Measurements from ENCODE around the gene SLC43A3. TPM values are rescaled to one million over a fixed set of nuclear protein-coding genes. Genes with fewer than 3 reads are reported as not detected.

The SLC43A3 gene
- total and polyA plus RNA-seq, 9 of the 15 experiments (the other 6 are each of a cell fraction or from before 2014, with no cell fraction given), result 63.7 to 281 (median 139) TPM

- peak; percentile 55; the same call in 1 of the 2 replicates for TF ChIP-seq REST (IDR thresholded peaks at IDR 0.05; ENCODE audit: borderline replicate concordance)
- no peak for TF ChIP-seq REST (CRISPR knock-in tag; IDR thresholded peaks at IDR 0.05; ENCODE audit: low read depth)
- TF ChIP-seq YBX1 (IDR thresholded peaks at IDR 0.05), result no peak
- no peak for TF ChIP-seq SREBF1 (IDR thresholded peaks at IDR 0.05; ENCODE audit: borderline replicate concordance, low read depth, low read length)
- 0 out of 2 replicates have a peak, but pooled peaks have one; percentile 19 for TF ChIP-seq ZKSCAN1 (IDR thresholded peaks at IDR 0.05; ENCODE audit: low read depth, low read length)
- no peak for TF ChIP-seq ATF7 (IDR thresholded peaks at IDR 0.05)
- TF ChIP-seq, protein P1, sequence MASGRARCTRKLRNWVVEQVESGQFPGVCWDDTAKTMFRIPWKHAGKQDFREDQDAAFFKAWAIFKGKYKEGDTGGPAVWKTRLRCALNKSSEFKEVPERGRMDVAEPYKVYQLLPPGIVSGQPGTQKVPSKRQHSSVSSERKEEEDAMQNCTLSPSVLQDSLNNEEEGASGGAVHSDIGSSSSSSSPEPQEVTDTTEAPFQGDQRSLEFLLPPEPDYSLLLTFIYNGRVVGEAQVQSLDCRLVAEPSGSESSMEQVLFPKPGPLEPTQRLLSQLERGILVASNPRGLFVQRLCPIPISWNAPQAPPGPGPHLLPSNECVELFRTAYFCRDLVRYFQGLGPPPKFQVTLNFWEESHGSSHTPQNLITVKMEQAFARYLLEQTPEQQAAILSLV (tag; IDR thresholded peaks at IDR 0.05), result no peak
- peak; percentile 44; the same call in 1 of the 2 replicates for TF ChIP-seq ZBTB7A (IDR thresholded peaks at IDR 0.05; ENCODE audit: borderline replicate concordance, control insufficient read depth, low read depth, low read length)
- TF ChIP-seq ZSCAN29 (IDR thresholded peaks at IDR 0.05), result no peak
- TF ChIP-seq, protein P2, sequence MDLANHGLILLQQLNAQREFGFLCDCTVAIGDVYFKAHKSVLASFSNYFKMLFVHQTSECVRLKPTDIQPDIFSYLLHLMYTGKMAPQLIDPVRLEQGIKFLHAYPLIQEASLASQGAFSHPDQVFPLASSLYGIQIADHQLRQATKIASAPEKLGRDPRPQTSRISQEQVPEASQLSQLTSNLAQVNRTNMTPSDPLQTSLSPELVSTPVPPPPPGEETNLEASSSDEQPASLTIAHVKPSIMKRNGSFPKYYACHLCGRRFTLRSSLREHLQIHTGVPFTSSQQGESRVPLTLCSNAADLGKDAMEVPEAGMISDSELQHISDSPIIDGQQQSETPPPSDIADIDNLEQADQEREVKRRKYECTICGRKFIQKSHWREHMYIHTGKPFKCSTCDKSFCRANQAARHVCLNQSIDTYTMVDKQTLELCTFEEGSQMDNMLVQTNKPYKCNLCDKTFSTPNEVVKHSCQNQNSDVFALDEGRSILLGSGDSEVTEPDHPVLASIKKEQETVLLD (IDR thresholded peaks at IDR 0.05), result peak; percentile 68; the same call in 1 of the 2 replicates
- TF ChIP-seq MAZ (CRISPR knock-in tag; conservative IDR thresholded peaks at IDR 0.05 in 1 of 2, IDR thresholded peaks at IDR 0.05 in 1 of 2), result peak in 1 of 2 experiments; percentile 34; a peak in 1 of 4 replicates
- TF ChIP-seq RCOR1 (IDR thresholded peaks at IDR 0.05; ENCODE audit: borderline replicate concordance in 1 of 2, low read depth in 2 of 2, low read length in 2 of 2), result no peak
- TF ChIP-seq KDM2B (CRISPR knock-in tag; IDR thresholded peaks at IDR 0.05), result peak; percentile 79; the same call in 1 of the 2 replicates
- TF ChIP-seq OTX1 (CRISPR knock-in tag; IDR thresholded peaks at IDR 0.05), result peak; percentile 49; the same call in 1 of the 2 replicates
- TF ChIP-seq ZNF134 (CRISPR knock-in tag; conservative IDR thresholded peaks at IDR 0.05), result no peak
- peak; percentile 69; the same call in 1 of the 2 replicates for TF ChIP-seq BCOR (IDR thresholded peaks at IDR 0.05)
- no peak for TF ChIP-seq FOXP1 (CRISPR knock-in tag; IDR thresholded peaks at IDR 0.05)
- TF ChIP-seq BRD4 (IDR thresholded peaks at IDR 0.05), result no peak
Measured at GRCh38 chr11:57458410-57459163, 31.7 kb upstream of the SLC43A3 start (continued).

Measured in K562 (cell line).